Loucy (cell line): ENCODE measurements around the gene ZNF157.

ENCODE experiments used
- EZH2phosphoT487 ChIP-seq: fragments of 200-600 bp; IDR thresholded peaks from 2 replicates; pipeline ENCODE4 v1.6.1; 2018; ENCODE audit warnings: antibody characterized with exemption, mild to moderate bottlenecking, moderate library complexity, borderline replicate concordance
- TF ChIP-seq, protein P1 (sequence below): fragments of 200-600 bp; sonication (generic); conservative IDR thresholded peaks from 2 replicates; pipeline ENCODE4 v1.5.1; 2014; ENCODE audit warnings: mild to moderate bottlenecking, antibody characterized with exemption, low read length

DNA sequence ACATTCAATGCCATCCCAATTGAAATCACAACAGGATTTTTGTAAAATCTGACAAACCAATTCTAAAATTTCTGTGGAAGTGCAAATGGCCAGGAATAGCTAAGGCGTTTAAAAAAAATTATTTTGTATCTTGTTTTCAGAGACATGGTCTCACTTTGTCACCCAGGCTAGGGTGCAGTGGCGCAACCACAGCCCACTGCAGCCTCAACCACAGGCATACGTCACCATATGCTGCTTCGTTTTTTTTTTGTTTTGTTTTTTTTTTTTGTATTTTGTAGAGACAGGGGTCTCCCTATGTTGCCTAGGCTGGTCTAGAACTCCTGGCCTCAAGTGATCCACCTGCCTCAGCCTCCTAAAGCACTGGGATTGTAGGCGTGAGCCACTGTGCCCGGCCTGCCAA is 88.2 kb downstream of the ZNF157 start:
- TF ChIP-seq, protein P1, sequence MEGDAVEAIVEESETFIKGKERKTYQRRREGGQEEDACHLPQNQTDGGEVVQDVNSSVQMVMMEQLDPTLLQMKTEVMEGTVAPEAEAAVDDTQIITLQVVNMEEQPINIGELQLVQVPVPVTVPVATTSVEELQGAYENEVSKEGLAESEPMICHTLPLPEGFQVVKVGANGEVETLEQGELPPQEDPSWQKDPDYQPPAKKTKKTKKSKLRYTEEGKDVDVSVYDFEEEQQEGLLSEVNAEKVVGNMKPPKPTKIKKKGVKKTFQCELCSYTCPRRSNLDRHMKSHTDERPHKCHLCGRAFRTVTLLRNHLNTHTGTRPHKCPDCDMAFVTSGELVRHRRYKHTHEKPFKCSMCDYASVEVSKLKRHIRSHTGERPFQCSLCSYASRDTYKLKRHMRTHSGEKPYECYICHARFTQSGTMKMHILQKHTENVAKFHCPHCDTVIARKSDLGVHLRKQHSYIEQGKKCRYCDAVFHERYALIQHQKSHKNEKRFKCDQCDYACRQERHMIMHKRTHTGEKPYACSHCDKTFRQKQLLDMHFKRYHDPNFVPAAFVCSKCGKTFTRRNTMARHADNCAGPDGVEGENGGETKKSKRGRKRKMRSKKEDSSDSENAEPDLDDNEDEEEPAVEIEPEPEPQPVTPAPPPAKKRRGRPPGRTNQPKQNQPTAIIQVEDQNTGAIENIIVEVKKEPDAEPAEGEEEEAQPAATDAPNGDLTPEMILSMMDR, result no peak
- no peak for TF ChIP-seq EZH2phosphoT487
